GM19043 (cell line): Measurements from ENCODE around the gene MTMR3.
A peak's percentile ranks its signal among the peaks of the same experiment; 100 is the strongest.

Experiments
- ATAC-seq: cut with Tn5 transposase; IDR thresholded peaks from one replicate; pipeline ENCODE4 v1.9.1; 2021; ENCODE audit warnings: low read depth; ENCODE audit not compliant: unreplicated experiment

Gene MTMR3

DNA sequence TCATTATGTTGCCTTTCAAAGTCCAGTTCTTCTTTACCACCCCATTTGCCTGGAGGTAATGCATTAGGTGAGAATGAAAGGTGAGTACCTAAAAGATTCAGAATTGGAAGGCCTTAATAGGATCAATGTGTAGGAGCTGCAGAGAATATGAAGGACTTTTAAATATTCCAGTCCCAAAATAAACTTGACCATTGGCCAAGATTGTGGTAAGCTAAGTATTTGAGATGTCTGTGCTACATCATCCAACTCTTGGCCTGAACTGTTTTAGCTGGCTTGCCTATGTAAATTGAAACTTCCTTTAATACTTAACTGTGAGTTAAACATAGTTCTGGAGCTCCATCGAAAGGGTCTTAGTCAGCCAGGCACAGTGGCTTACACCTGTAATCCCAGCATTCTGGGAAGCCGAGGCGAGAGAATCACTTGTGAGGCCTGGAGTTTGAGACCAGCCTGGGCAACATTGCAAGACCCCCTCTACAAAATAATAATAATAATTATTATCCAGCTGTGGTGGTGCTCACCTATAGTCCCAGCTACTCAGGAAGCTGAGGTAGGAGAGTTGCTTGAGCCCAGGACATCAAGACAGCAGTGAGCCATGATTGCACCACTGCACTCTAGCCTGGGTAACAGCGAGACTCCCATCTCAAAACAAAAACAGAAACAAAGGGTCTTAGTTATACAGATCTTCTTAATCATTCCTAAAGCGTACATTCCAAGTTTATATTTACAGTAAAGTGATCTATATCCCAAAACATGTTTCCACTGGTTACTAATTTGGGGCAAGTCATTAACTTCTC, 29.8 kb downstream of the MTMR3 start:
- ATAC-seq: no peak

DNA sequence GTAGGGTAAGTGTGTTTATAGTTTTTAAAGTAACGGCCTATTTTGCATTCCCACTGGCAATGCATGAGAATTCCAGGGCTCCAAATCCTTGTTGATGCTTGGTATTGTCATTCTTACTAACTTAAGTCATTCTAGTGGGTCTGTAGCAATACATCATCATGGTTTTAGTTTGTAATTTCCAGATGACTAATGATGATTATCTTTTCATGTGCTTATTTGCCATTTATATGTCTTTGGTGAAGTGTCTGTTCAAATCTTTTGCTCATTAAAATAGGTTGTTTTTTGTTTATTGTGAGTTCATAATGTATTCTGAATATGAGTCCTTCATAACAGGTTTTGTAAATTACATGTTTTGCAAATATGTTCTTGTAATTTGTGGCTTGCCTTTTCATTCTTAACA, 31.2 kb downstream of the MTMR3 start:
- ATAC-seq: no peak

DNA sequence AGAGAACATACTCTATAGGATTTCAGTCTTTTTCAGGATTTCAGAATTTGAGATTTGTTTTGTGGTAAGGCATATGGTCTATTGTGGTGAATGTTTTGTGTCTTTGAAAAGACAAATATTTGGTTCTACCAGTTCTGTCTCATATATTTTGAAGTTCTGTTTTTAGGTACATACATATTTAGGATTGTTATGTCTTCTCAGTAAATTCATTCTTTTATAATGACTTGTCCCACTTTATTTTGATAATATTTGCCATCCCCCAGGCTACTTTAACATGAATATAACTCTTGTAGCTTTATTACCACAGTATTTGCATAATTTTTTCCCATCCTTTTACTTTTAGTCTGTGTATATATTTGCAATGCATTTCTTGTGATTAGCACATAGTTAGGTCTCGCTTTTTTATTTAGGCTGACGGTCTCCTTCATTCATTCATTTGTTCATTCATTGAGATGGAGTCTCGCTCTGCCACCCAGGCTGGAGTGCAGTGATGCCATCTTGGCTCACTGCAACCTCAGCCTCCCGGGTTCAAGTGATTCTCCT, 32.1 kb downstream of the MTMR3 start:
- ATAC-seq: no peak

DNA sequence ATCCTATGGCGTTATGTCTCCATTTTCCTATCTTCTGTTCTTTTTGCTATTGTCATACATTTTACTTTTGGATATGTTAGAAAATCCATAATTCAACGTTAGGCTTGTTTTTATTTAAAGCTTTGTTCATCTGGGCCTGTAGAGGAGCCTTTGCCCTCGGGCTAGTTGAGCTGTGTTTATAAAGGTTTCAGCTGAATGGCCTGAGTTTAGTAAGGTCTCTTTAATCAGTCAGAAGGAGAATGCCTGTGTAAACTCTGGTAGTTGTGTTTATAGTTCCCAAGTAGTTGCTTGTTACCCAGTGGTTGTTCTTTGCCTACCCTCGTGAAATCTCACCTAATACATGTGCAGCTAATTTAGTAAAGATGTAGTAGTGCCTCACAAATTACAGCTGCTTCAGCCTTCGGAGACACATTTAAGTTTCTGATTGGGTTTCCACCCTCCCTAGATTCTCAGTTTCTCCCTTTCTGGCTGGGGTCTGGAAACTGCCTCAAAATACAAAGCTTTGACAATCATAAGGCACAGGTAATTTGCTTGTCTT, 33.1 kb downstream of the MTMR3 start:
- no peak for ATAC-seq

DNA sequence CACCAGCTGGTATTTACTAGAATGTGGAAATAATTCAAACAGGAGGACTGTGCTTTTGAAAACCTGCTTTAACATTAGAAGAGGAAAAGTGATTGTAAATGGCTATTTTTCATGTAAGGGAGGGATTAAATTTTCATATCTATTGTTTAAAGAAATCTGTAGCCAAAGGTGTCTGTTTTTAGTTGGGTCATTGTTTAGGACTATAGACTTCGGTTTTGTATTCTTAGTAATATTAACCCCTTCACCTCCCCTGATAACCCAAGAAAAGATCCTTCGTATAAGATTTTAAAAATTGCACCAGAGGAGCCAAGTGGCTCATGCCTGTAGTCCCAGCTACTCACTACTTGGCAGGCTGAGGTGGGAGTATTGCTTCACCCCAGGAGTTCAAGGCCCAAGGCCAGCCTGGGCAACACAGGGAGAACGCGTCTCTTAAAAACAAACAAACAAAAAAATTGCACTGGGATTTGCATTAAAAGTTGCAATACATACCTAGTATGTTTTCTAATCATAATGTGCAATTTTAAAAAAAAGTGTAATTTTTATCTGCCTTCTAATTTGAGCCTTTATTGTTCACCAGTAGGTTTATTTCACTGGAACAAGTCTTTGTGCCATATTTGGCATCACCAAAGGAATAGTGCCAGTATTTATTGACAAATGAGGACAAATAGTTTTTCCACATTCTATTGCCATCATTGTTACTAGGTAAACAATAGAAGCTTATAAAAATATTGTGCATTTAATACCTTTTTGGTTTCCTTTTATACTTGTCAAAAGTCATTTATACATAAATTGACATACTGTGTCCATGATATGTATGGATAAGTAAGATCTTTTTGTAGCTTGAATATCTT, 34.3 kb downstream of the MTMR3 start:
- no peak for ATAC-seq

DNA sequence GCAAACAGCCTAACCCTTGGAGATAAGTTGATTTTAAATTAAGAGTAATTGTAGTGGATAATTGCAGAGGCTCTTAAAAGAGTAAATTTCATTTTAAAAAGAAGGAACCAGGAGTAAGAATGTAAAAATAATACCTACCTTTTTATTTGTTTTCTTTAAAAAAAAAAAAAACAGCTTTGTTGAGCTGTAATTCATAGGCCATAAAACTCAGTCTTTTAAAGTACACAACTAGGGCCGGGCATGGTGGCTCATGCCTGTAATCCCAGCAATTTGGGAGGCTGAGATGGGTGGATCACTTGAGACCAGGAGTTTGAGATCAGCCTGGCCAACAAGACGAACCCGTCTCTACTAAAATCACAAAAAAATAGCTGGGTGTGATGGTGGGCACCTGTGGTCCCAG, 42.4 kb downstream of the MTMR3 start:
- ATAC-seq: no peak

DNA sequence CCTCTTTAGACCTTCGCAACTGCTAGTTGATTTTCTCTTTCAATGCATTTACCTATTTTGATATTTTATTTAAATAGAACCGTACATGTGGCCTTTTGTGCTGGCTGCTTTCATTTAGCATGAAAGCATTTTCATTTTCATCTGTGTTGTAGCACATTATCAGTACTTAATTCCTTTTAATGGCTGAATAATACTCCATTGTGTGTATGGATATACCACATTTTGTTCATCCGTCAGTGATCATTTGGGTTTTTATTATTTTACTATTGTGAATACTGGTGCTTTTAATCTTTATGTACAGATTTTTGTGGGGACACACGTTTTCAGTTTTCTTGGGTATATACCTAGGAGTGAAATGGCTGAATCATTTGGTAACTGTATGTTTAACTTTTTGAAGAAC, 43.1 kb downstream of the MTMR3 start:
- ATAC-seq: no peak

DNA sequence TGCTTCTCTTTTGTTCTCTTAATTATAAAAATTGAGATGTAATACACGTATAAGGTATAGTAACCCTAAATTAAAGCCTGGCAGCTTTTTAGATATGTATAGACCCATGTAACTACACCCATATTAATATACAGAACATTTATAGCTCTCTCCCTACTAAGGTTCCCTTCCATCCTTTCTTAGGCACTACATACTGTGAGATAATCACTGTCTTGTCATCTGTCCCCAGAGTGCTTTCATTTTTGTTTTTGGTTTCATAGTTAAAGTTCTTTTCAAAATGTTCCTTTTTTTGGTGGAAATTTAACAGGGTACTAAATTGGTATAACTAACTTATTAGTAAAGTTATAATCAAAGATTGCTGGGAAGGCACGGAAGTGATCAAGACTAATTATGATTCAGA, 49.2 kb downstream of the MTMR3 start:
- no peak for ATAC-seq

DNA sequence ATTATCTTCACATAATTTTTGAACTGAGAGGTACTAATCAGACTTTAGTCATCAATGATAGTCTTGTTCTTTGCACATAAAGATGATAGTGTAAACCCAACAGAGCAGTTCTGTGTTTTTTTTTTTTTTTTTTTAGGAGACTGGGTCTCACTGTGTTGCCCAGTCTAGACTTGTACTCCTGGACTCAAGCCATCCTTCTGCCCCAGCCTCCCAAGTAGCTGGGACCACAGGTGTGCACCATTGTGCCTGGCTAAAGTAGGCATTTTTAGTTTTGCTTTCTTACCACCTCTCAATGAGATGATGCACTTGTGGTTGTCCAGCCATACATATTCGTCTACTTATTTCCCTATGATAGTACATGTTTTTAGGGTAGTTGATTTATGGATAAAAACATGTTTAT, 50.6 kb downstream of the MTMR3 start:
- no peak for ATAC-seq

DNA sequence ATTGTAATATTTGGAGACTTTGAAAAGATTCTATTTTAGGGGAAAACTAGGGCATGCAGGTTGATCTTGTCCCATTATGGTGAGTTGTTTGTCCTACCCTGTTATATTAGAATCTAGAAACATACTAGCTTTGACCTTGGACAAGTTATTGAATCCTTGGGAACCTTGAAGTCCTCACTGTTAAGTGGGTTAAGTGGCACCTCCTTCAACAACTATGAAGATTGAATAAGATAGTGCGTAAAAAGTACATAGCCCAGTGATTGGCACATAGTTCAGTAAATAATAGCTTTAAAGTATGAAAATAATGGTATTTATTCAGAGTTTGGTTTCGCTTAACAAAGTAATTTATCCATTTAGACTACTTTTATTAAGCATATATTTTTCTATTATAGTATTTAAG, 51.6 kb downstream of the MTMR3 start:
- no peak for ATAC-seq

DNA sequence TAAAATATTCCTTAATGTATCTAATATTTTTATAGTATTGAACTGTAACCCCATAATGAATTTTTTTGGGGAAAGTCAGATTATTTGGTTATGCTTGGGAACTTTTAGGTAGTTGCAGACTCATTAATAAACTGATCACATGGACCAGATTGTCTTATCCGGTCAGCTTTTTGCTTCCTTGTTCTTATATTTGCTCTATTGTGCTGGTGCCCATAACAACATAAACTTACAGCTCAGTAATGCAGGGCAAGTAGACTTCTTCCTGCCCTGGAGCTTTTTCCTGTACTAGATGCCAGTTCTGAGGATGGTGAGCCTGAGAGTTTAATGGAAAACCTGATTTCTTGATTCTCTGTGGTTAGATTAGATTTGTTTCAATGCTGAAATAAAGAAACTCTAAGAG, 53.2 kb downstream of the MTMR3 start:
- ATAC-seq: no peak

DNA sequence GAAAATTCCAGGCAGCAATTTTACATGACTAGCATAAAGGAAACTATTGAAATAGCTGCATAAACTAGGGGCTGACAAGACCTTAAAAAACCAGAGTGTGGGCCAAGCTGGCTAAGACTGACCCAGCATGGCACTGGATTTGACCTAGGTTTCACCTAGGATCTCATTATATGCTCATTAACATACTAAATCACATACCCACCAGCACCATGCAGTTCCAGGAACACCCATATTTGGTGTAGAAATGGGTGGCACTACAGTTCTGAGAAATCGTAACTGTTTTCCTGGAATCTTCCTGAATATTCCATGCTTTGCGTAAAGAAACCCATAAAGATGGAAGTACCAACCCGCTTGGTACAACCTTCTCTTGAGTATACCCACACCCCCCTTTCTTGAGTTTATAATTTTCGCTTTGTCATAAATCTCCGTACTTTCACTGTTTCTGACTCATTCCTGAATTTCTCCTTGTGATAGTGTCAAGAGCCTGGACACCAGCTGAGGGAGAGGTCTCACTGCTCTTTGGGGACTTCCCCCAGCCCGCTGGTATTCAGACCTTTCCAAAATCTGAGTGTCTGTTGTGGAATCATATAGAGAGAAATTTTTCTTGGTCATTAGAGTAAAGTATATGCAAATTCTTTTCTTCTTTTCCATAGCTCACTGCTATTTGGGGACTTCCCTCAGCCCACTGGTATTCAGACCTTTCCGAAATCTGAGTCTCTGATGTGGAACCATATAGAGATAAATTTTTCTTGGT, 55.1 kb downstream of the MTMR3 start:
- ATAC-seq: peak; percentile 45

DNA sequence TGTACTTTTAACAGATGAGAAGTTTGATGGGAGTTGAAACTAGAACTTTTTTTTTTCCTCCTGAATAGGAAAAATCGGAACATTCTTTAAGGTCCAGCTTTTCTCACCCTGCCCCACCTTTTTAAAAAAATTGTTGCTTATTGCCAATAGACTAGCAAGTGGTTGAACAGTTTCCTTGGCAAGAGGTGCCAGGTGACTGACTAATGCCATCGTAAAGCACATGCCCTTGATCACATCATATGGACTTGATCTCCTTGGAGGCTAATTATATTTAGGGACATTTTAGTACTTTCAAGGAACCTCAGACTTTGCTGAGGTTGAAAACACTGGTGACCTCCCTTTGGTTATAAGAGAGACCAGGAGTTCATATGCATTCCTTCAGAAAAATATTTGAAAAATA, 57.6 kb downstream of the MTMR3 start:
- no peak for ATAC-seq

DNA sequence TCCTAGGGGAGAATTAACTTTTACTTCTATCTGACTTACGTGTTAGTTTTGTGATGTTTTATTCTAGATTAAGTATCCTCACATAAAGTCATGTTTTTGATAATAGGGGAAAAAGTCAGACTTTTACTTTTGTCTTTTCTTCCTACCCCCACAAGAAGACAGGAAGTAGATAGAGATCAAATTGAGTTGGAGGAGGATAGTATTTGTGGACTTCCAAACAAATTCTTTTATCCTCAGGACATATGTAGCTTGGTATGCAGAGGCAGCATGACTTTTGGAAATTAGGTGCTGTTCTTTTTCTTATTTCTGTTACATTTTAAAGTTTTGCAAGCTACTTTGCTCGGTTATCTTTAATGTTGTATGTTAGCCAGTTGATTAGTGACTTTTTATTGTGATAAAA, 61.4 kb downstream of the MTMR3 start:
- ATAC-seq: no peak

DNA sequence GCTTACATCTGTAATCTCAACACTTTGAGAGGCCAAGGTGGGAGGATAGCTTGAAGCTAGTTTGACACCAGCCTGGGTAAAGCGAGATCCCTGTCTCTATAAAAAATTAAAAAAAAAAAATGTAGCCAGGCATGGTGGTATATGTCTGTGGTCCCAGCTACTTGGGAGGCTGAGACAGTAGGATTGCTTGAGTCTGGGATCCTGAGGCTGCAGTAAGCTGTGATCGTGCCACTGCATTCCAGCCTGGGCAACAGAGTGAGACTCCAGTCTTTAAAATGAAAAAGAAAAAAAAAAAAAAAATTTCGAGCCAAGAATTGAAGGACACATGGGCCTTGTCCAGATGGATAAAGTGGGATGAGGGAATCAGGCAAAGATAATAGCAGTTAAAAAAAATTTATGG, 62.5 kb downstream of the MTMR3 start:
- ATAC-seq: no peak

DNA sequence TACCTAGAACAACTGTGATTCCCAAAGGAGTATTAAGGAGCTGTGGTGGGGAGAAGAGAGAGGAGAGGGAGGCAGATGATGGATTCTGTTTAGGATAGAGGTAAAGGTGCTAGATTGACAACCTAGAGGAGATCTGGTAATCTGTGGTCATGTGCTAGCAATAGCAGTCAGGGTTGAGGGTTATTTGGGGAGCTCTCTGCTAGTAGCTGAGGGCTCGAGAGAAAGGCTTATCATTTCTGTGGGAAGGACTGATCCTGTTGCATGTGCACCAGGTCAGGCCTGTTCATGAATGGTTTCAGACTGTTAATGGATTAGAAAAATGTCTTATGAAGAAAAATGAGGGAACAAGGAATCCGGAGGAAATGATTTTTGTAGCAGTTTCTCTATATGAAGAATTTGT, 63.2 kb downstream of the MTMR3 start:
- ATAC-seq: no peak

DNA sequence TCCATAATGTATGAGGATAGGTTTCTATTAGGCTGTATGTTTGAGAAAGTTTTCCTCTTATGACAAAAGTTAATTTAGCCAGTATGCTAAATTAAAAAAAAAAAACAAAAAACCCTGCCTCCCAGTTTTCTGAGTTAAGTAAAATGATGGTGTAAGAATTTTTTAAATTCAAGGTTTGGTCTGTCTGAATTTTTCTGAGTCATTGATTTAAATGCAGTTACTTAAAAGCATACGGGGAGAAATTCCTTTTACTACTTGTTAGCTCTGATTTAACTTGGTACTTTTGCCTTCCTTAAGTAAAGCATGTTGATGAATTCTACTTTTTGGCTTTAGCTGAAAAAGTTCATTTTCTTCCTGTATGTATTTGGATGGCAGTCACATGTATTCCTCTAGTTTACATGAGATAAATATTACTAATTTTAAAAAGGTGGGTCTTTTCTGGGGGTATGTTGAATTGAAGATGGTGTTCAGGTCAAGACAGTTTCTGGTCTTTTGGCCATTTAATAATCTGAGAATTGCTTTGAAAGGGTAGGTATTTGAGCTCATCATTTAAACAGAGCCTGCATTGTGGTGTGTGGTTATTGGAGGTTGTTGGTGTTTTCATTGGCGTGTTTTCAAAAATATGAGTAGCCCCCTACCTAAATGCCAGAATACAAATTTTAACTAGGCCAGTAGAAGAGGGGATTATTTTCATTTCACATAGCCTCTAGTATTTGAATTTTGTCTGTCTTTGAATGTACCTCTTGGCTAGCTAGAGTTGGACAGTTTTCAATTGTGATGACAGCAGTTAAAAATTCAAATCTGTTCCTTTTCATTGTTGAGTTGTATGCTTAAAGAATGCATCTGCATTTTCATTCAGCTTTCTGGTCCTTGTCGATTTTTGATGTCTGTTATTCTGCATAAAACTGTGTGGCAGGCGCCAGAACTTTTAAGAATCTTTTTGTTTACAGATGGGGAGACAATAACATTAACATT, 64.7 kb downstream of the MTMR3 start:
- no peak for ATAC-seq

DNA sequence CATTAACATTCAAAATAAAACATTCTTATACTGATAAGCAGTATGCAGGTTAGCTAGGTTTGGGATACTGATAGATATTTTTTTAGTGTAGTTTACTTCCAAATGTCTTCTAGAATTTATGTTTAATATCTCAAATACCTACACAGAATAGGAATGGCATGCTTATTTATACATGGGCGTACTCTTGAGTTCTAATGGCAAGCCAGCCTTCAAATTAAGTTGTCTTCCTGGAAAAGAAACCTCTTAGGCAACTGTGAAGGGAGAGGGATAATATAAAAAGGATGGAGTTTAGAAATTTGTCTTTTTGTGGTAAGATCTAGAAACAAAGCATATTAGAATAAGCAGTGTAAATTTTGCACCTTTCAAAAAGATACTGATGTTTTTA, 65.4 kb downstream of the MTMR3 start:
- no peak for ATAC-seq

DNA sequence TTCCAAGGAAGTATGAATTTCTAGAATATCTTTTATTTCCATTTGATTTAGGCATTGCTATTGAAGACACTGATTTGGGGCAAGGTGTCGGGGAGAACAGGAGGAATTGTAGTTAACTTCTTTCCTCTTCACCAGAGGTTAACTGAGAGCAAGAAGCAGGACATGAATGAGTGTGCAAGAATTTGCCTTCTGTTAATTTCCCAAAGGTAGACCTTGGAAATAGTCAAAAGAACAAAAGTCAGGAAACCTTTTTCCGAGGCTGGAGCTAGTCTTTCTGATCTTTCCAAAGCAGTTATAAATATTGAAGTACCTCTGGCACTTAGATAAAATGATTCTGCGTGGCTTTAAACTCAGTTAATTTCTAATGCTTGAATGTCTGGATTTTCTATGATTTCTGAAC, 66.9 kb downstream of the MTMR3 start:
- ATAC-seq: no peak
